ENCODE results near the gene GEMIN2.
"Not testable (repeated sequence)": the region's sequence is repeated elsewhere in the genome, so short reads cannot be mapped to it uniquely, and the experiment has no call there.

The GEMIN2 gene

DNA sequence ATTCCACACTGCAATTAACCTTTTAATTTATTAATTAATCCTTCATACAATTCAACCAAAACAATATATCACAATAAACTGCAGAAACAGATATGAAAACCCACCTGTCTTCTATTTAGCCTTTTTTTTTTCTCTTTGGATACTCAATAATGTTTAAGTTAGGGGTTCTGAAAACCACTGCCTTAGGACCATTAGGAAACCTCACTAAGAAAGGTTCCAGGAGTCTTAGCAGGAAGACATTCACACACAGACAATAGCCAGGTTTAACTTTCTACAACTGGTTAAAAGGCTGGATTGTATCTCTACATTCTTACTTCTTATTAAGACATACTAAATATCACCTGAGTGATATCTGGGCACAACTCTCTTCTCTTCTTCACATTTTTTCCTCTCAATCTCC lies 14.4 kb upstream of the GEMIN2 start:
- Histone ChIP-seq H3K4me2 (ENCODE audit: low read length) (no peak overlapping the region), H3K9me3 (ENCODE audit: low read length) (no peaks in the 10 kb centered on the region), H3K4me1 (ENCODE audit: insufficient read depth, low read length, severe bottlenecking) (peaks cover 41% of the 10 kb centered on the region), H3K36me3 (ENCODE audit: insufficient read depth, low read length) (peaks cover 12% of the 10 kb centered on the region), H3K27me3 (ENCODE audit: insufficient read depth, low read length) (no peaks in the 10 kb centered on the region), H3F3A (ENCODE audit: insufficient read depth, low read length) (no peaks in the 10 kb centered on the region), H3K9me2 (ENCODE audit: low read depth, low read length) (no peaks in the 10 kb centered on the region), H3K9ac (ENCODE audit: low read length) (no peak overlapping the region), H3K79me2 (ENCODE audit: insufficient read depth, low read length) (peaks cover 4% of the 10 kb centered on the region), H3K4me3 (ENCODE audit: low read depth, low read length, poor library complexity, severe bottlenecking) (no peak overlapping the region), H3K27ac (ENCODE audit: low read depth, low read length, poor library complexity, severe bottlenecking) (no peak overlapping the region), H2AFZ (ENCODE audit: low read length) (no peak overlapping the region), H4K20me1 (ENCODE audit: insufficient read depth, low read length) (no peaks in the 10 kb centered on the region)
- TF ChIP-seq, protein P1, sequence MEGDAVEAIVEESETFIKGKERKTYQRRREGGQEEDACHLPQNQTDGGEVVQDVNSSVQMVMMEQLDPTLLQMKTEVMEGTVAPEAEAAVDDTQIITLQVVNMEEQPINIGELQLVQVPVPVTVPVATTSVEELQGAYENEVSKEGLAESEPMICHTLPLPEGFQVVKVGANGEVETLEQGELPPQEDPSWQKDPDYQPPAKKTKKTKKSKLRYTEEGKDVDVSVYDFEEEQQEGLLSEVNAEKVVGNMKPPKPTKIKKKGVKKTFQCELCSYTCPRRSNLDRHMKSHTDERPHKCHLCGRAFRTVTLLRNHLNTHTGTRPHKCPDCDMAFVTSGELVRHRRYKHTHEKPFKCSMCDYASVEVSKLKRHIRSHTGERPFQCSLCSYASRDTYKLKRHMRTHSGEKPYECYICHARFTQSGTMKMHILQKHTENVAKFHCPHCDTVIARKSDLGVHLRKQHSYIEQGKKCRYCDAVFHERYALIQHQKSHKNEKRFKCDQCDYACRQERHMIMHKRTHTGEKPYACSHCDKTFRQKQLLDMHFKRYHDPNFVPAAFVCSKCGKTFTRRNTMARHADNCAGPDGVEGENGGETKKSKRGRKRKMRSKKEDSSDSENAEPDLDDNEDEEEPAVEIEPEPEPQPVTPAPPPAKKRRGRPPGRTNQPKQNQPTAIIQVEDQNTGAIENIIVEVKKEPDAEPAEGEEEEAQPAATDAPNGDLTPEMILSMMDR (IDR thresholded peaks at IDR 0.05; ENCODE audit: low read length): no peak
- TF ChIP-seq EZH2 (IDR thresholded peaks at IDR 0.05; ENCODE audit: borderline replicate concordance, low read length): no peak

GRCh38 chr14:39102265-39102968 lies 11.7 kb upstream of the GEMIN2 start:
- H3K9me2 ChIP-seq (ENCODE audit: low read depth, low read length): no peaks in the 10 kb centered on the region
- H3K4me1 ChIP-seq (ENCODE audit: insufficient read depth, low read length, severe bottlenecking): peaks cover 36% of the 10 kb centered on the region
- H3K79me2 ChIP-seq (ENCODE audit: insufficient read depth, low read length): peaks cover 4% of the 10 kb centered on the region; the same call in 1 of the 2 replicates
- TF ChIP-seq EZH2 (IDR thresholded peaks at IDR 0.05; ENCODE audit: borderline replicate concordance, low read length): no peak
- TF ChIP-seq, protein P1 (IDR thresholded peaks at IDR 0.05; ENCODE audit: low read length): no peak
- peak overlapping the region; percentile 56 for H3K27ac ChIP-seq (ENCODE audit: low read depth, low read length, poor library complexity, severe bottlenecking)
- no peak overlapping the region for H2AFZ ChIP-seq (ENCODE audit: low read length)
- no peaks in the 10 kb centered on the region for H3F3A ChIP-seq (ENCODE audit: insufficient read depth, low read length)
- peak overlapping the region; percentile 86 for H3K9ac ChIP-seq (ENCODE audit: low read length)
- peak overlapping the region; percentile 85 for H3K4me3 ChIP-seq (ENCODE audit: low read depth, low read length, poor library complexity, severe bottlenecking)
- H3K9me3 ChIP-seq (ENCODE audit: low read length): no peaks in the 10 kb centered on the region
- no peaks in the 10 kb centered on the region for H3K36me3 ChIP-seq (ENCODE audit: insufficient read depth, low read length)
- peak overlapping the region; percentile 91 for H3K4me2 ChIP-seq (ENCODE audit: low read length)
- no peaks in the 10 kb centered on the region for H4K20me1 ChIP-seq (ENCODE audit: insufficient read depth, low read length)
- H3K27me3 ChIP-seq (ENCODE audit: insufficient read depth, low read length): no peaks in the 10 kb centered on the region

DNA sequence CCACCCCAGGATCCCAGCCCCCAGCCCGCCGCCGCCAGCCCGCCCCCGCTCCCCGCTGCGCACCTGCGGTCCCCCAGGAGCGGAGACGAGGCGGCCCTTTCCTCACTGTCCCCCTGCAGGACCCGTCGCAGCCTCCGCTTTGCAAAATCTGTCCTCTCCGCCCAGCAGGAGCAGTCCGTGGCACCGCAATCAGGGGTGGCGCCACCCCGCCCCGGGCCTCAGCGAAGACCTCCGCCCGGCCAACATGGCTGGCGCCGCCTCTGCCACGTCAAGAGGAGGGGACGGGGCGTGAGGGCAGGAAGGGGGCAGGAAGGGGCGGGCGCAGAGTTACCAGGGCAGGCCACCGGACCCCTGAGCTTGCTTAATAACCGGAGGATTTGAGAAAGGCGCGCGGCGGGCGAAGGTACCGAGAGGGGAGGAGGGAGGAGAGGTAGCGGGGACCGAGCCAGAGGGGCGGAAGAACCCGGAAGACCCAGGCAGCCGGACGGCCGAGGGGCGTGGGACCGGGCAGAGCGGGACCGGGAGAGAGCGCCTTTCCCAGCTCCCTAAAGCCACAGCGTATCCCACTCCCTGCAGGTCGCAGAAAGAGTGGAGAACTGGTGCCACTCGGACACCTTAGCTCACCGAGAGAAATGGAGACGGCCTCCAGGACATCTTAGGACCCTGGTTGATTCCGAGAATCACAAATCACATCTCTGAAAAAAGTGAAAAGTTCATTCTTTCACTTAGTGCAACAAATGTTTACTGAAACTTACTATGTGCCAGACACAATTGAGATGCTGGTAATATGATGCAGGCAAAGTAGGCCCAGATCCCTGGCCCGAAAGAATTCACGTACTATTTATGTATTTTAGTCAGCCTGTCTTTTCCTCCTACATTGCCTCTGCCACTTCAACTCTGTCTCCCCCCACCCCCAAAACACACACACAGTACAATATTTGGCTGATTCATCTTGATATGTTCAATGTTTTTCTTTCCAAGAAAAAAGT lies 10.9 kb upstream of the GEMIN2 start, which contains the start of gene SEC23A:
SEC23A (minus strand) TSS at position 267 of the 989 bp plus-strand sequence. CDS start 7,117 bp downstream, outside the sequence.
- H3K36me3 ChIP-seq (ENCODE audit: insufficient read depth, low read length): no peaks in the 10 kb centered on the region
- peaks cover 4% of the 10 kb centered on the region; the same call in 1 of the 2 replicates for H3K79me2 ChIP-seq (ENCODE audit: insufficient read depth, low read length)
- peaks cover 30% of the 10 kb centered on the region for H3K4me1 ChIP-seq (ENCODE audit: insufficient read depth, low read length, severe bottlenecking)
- H3K27me3 ChIP-seq (ENCODE audit: insufficient read depth, low read length): no peaks in the 10 kb centered on the region
- H2AFZ ChIP-seq (ENCODE audit: low read length): no peak within 1 kb of the TSS
- TF ChIP-seq, protein P1 (IDR thresholded peaks at IDR 0.05; ENCODE audit: low read length): peak; percentile 9; the same call in 1 of the 2 replicates
- TF ChIP-seq EZH2 (IDR thresholded peaks at IDR 0.05; ENCODE audit: borderline replicate concordance, low read length): no peak
- H4K20me1 ChIP-seq (ENCODE audit: insufficient read depth, low read length): no peaks in the 10 kb centered on the region
- no peaks in the 10 kb centered on the region for H3F3A ChIP-seq (ENCODE audit: insufficient read depth, low read length)
- peak within 1 kb of the TSS; percentile 56 for H3K27ac ChIP-seq (ENCODE audit: low read depth, low read length, poor library complexity, severe bottlenecking)
- no peaks in the 10 kb centered on the region for H3K9me3 ChIP-seq (ENCODE audit: low read length)
- peak within 1 kb of the TSS; percentile 86 for H3K9ac ChIP-seq (ENCODE audit: low read length)
- H3K4me3 ChIP-seq (ENCODE audit: low read depth, low read length, poor library complexity, severe bottlenecking): peak within 1 kb of the TSS; percentile 85
- no peaks in the 10 kb centered on the region for H3K9me2 ChIP-seq (ENCODE audit: low read depth, low read length)
- H3K4me2 ChIP-seq (ENCODE audit: low read length): peak within 1 kb of the TSS; percentile 91

DNA sequence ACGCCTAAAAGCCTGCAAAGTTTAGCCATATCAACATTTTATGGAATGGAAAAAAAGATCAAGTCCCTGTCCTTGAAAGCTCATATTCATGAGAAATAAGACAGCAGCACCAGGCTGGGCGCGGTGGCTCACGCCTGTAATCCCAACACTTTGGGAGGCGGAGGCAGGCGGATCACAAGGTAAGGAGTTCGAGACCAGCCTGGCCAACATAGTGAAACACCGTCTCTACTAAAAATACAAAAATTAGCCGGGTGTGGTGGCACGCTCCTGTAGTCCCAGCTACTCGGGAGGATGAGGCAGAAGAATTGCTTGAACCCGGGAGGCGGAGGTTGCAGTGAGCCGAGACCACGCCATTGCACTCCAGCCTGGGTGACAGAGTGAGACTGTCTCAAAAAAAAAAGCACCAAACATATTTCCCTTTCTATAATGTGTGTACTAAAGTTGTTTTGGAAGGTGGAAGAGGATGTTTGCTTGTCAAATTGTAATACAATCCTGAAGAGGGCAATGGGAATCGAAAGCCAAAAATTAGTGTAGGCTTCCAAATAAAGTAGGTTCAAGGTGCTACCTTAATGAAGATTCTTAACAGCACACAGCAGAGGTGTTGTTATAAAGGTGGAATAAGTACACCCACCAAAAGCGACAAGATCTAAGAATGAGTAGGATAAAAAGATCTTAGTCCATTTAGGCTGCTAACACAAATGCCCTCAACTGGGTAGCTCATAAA lies 9.9 kb upstream of the GEMIN2 start:
- H3K4me2 ChIP-seq (ENCODE audit: low read length): peak overlapping the region; percentile 91
- not testable (repeated sequence) for H2AFZ ChIP-seq (ENCODE audit: low read length); H3K27ac ChIP-seq (ENCODE audit: low read depth, low read length, poor library complexity, severe bottlenecking); H3F3A ChIP-seq (ENCODE audit: insufficient read depth, low read length); H3K36me3 ChIP-seq (ENCODE audit: insufficient read depth, low read length); H3K9me2 ChIP-seq (ENCODE audit: low read depth, low read length); H3K79me2 ChIP-seq (ENCODE audit: insufficient read depth, low read length); H3K27me3 ChIP-seq (ENCODE audit: insufficient read depth, low read length); H3K9me3 ChIP-seq (ENCODE audit: low read length); H4K20me1 ChIP-seq (ENCODE audit: insufficient read depth, low read length)
- H3K9ac ChIP-seq (ENCODE audit: low read length): peak overlapping the region; percentile 86
- peaks cover 34% of the 10 kb centered on the region for H3K4me1 ChIP-seq (ENCODE audit: insufficient read depth, low read length, severe bottlenecking)
- H3K4me3 ChIP-seq (ENCODE audit: low read depth, low read length, poor library complexity, severe bottlenecking): peak overlapping the region; percentile 85

All from OCI-LY1 (cell line).